ENCODE data around the gene FHIT. TPM values are rescaled to one million over a fixed set of nuclear protein-coding genes. Genes with fewer than 3 reads are reported as not detected.

FHIT gene
- total and polyA plus RNA-seq, 7 donors = 0.98 to 10.4 (median 4.0) TPM

DNA sequence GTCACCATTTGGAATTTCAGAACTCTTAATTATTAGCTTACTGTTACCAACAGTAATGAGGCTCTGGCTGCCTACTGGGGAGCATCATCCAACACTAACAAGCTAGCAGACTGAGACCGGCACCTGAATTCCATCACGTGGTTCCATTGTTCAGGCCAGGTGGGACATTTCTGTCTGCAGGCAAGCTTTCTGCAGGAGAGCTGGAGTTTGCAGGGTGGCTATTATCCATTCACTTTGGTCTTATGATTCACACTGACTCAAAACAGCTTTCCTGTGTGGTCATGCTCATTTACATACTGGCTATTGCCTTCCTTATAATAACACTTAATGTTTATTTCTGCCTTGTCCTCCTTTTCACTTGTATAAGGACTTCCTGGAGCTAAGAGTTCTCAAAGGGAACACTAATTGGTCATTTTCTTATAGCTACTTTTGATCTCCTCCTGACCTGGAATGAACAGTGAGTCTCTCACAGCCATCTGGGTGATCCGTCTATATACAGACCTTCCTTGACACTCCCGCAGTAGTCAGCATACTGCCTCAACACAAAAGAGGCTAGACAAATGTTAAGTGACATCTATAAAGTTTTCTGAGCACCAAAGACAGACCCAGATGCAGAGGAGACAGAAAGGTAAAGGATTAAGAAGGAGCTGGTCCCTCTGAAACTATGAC is 695.4 kb downstream of the FHIT start:
- H3K9me3 ChIP-seq = no peaks in the 10 kb centered on the region
- H3K4me1 ChIP-seq = no peaks in the 10 kb centered on the region
- no peak for TF ChIP-seq CTCF (IDR thresholded peaks at IDR 0.05)
- DNase-seq (no peak), ATAC-seq (no peak)
- no peak overlapping the region for H3K4me3 ChIP-seq
- 63 to 66% (median 65%) methylated on average over 4 of the region's 4 CpGs for WGBS, 3 donors
- intact Hi-C loops (cut with DNase I) = no loop called here
- H3K27me3 ChIP-seq (ENCODE audit: insufficient read depth in 3 of 3, low read length in 2 of 3) = no peaks in the 10 kb centered on the region
- H3K36me3 ChIP-seq (ENCODE audit: insufficient read depth in 1 of 2, low read depth in 1 of 2) = no peaks in the 10 kb centered on the region
- H3K27ac ChIP-seq = no peak overlapping the region

DNA sequence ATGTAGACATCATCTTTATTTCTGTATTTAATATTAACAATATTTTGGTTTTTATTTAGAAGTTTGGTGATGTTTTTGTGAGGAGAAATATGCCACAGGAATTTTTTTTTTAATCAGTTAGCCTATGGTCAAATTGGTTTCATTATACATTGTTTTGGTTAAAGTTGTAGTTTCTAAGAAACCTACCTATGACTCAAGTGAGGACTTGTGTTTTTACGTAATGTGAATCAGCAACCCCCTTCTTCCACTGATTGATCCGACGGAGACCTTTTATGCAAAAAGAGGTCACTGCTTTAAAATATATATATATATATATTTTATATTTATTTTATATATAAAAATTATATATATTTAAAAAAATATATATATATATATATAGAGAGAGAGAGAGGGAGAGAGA is 698.1 kb downstream of the FHIT start:
- no peak overlapping the region for H3K27ac ChIP-seq
- no peaks in the 10 kb centered on the region for H3K27me3 ChIP-seq (ENCODE audit: insufficient read depth in 3 of 3, low read length in 2 of 3)
- H3K4me3 ChIP-seq = no peak overlapping the region
- H3K4me1 ChIP-seq = no peaks in the 10 kb centered on the region
- ATAC-seq (no peak), DNase-seq (no peak)
- H3K36me3 ChIP-seq (ENCODE audit: insufficient read depth in 1 of 2, low read depth in 1 of 2) = no peaks in the 10 kb centered on the region
- intact Hi-C loops (cut with DNase I) = no loop called here
- no peak for TF ChIP-seq CTCF (IDR thresholded peaks at IDR 0.05)
- H3K9me3 ChIP-seq = no peaks in the 10 kb centered on the region
- 96 to 97% (median 96%) methylated on average over 3 of the region's 3 CpGs for WGBS, 3 donors

DNA sequence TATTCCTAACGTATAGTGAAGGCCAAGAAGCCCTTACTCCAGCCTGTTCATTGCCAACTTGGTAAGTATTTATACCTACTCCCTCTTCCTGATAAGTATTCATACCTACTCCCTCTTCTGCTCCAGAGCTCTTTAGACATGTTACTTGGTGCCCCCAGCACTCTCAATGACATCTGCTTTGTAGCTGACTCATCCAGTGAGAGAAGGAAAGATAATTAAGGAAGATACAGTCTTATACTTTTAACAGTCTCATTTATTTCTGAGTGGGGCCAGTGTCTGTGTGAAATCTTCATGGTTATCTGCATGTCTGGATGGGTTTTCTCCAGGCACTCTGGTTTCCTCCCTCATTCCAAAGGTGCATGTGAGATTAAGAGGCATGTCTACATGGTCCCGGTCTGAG is 698.7 kb downstream of the FHIT start:
- 81 to 88% (median 86%) methylated on average over 2 of the region's 2 CpGs for WGBS, 3 donors
- ATAC-seq = no peak

GRCh38 chr3:60551455-60552209 is 699.6 kb downstream of the FHIT start:
- intact Hi-C loops (cut with DNase I) = no loop called here
- H3K27ac ChIP-seq = no peak overlapping the region
- TF ChIP-seq CTCF (IDR thresholded peaks at IDR 0.05) = no peak
- H3K4me3 ChIP-seq = no peak overlapping the region
- H3K36me3 ChIP-seq (ENCODE audit: insufficient read depth in 1 of 2, low read depth in 1 of 2) = no peaks in the 10 kb centered on the region
- no peaks in the 10 kb centered on the region for H3K9me3 ChIP-seq
- ATAC-seq (no peak), DNase-seq (no peak)
- 90 to 93% (median 92%) methylated on average over 2 of the region's 5 CpGs for WGBS, 3 donors
- no peaks in the 10 kb centered on the region for H3K4me1 ChIP-seq
- no peaks in the 10 kb centered on the region for H3K27me3 ChIP-seq (ENCODE audit: insufficient read depth in 3 of 3, low read length in 2 of 3)

More for the DNA sequence above, 698.7 kb downstream of the FHIT start:
- Histone ChIP-seq H3K27ac (no peak overlapping the region), H3K4me1 (no peaks in the 10 kb centered on the region), H3K4me3 (no peak overlapping the region), H3K27me3 (ENCODE audit: insufficient read depth in 3 of 3, low read length in 2 of 3) (no peaks in the 10 kb centered on the region), H3K36me3 (ENCODE audit: insufficient read depth in 1 of 2, low read depth in 1 of 2) (no peaks in the 10 kb centered on the region), H3K9me3 (no peaks in the 10 kb centered on the region)
- intact Hi-C loops (cut with DNase I) = no loop called here
- DNase-seq = no peak
- TF ChIP-seq CTCF (IDR thresholded peaks at IDR 0.05) = no peak

All from psoas muscle (tissue), 8 donors.